ENCODE measurements around the gene ETS1. TPM values are rescaled to one million over a fixed set of nuclear protein-coding genes. Genes with fewer than 3 reads are reported as not detected.
A peak's percentile ranks its signal among the peaks of the same experiment; 100 is the strongest.

The ETS1 gene
- total and polyA plus RNA-seq, 2 experiments from 2014 or later, result 25.6 to 52.6 TPM

DNA sequence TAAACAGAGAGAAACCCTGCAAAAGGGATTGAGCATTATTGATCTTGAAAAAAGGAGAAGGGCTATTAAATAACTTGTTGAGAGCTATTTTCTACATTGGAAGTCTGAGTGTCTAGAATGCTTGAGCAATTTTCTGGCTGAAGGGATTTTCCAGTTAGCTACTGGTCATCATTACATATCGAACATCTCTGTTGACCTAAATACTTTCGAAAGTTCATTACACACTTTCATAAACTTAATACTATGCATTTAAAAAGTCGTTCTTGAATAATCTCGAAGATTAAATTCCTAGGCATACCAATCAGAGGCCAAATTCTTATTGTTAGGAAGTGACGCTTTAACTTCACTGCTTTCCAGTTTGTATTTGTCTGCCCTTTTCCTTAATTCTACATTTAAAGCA, 13.7 kb downstream of the ETS1 start:
- Mint-ChIP-seq H3K27ac (no peak overlapping the region), H3K36me3 (ENCODE audit: low read depth) (peaks cover 4% of the 10 kb centered on the region; the same call in 2 of the 3 replicates), H3K27me3 (ENCODE audit: insufficient read depth, low read depth, poor library complexity) (peaks cover 2% of the 10 kb centered on the region), H3K4me3 (no peak overlapping the region), H3K9me3 (no peaks in the 10 kb centered on the region), H3K4me1 (peaks cover 55% of the 10 kb centered on the region)
- H3K4me2 ChIP-seq, result 0 out of 2 replicates have a peak overlapping the region, but pooled peaks have one; percentile 40
- H3K27ac ChIP-seq (ENCODE audit: low read depth), result peak overlapping the region; percentile 87
- no peak overlapping the region for H3K4me3 ChIP-seq
- no peaks in the 10 kb centered on the region for H3K36me3 ChIP-seq (ENCODE audit: insufficient read depth)
- no peak for ATAC-seq
- no peak for DNase-seq (ENCODE audit: low spot score)
- no peaks in the 10 kb centered on the region for H3K27me3 ChIP-seq (ENCODE audit: insufficient read depth)
- peaks cover 48% of the 10 kb centered on the region for H3K4me1 ChIP-seq (ENCODE audit: insufficient read depth)
- H3K79me2 ChIP-seq (replicated peaks; ENCODE audit: insufficient read depth), result peaks cover 68% of the 10 kb centered on the region
- no peaks in the 10 kb centered on the region for H4K20me1 ChIP-seq (replicated peaks; ENCODE audit: insufficient read depth)
- H3F3A ChIP-seq (replicated peaks; ENCODE audit: low read depth), result no peaks in the 10 kb centered on the region
- no peaks in the 10 kb centered on the region for H3K9me2 ChIP-seq (ENCODE audit: insufficient read depth)
- no peak for TF ChIP-seq JUNB (IDR thresholded peaks at IDR 0.05; ENCODE audit: unreplicated experiment)
- no peak for TF ChIP-seq CREB1 (CRISPR knock-in tag; IDR thresholded peaks at IDR 0.05; ENCODE audit: low read depth)
- TF ChIP-seq ZNF114 (CRISPR knock-in tag; IDR thresholded peaks at IDR 0.05), result no peak
- TF ChIP-seq, protein P1, sequence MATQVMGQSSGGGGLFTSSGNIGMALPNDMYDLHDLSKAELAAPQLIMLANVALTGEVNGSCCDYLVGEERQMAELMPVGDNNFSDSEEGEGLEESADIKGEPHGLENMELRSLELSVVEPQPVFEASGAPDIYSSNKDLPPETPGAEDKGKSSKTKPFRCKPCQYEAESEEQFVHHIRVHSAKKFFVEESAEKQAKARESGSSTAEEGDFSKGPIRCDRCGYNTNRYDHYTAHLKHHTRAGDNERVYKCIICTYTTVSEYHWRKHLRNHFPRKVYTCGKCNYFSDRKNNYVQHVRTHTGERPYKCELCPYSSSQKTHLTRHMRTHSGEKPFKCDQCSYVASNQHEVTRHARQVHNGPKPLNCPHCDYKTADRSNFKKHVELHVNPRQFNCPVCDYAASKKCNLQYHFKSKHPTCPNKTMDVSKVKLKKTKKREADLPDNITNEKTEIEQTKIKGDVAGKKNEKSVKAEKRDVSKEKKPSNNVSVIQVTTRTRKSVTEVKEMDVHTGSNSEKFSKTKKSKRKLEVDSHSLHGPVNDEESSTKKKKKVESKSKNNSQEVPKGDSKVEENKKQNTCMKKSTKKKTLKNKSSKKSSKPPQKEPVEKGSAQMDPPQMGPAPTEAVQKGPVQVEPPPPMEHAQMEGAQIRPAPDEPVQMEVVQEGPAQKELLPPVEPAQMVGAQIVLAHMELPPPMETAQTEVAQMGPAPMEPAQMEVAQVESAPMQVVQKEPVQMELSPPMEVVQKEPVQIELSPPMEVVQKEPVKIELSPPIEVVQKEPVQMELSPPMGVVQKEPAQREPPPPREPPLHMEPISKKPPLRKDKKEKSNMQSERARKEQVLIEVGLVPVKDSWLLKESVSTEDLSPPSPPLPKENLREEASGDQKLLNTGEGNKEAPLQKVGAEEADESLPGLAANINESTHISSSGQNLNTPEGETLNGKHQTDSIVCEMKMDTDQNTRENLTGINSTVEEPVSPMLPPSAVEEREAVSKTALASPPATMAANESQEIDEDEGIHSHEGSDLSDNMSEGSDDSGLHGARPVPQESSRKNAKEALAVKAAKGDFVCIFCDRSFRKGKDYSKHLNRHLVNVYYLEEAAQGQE (IDR thresholded peaks at IDR 0.05; ENCODE audit: unreplicated experiment), result no peak
- no peak for TF ChIP-seq ZNF331 (CRISPR knock-in tag; IDR thresholded peaks at IDR 0.05; ENCODE audit: low read depth)
- TF ChIP-seq, protein P2, sequence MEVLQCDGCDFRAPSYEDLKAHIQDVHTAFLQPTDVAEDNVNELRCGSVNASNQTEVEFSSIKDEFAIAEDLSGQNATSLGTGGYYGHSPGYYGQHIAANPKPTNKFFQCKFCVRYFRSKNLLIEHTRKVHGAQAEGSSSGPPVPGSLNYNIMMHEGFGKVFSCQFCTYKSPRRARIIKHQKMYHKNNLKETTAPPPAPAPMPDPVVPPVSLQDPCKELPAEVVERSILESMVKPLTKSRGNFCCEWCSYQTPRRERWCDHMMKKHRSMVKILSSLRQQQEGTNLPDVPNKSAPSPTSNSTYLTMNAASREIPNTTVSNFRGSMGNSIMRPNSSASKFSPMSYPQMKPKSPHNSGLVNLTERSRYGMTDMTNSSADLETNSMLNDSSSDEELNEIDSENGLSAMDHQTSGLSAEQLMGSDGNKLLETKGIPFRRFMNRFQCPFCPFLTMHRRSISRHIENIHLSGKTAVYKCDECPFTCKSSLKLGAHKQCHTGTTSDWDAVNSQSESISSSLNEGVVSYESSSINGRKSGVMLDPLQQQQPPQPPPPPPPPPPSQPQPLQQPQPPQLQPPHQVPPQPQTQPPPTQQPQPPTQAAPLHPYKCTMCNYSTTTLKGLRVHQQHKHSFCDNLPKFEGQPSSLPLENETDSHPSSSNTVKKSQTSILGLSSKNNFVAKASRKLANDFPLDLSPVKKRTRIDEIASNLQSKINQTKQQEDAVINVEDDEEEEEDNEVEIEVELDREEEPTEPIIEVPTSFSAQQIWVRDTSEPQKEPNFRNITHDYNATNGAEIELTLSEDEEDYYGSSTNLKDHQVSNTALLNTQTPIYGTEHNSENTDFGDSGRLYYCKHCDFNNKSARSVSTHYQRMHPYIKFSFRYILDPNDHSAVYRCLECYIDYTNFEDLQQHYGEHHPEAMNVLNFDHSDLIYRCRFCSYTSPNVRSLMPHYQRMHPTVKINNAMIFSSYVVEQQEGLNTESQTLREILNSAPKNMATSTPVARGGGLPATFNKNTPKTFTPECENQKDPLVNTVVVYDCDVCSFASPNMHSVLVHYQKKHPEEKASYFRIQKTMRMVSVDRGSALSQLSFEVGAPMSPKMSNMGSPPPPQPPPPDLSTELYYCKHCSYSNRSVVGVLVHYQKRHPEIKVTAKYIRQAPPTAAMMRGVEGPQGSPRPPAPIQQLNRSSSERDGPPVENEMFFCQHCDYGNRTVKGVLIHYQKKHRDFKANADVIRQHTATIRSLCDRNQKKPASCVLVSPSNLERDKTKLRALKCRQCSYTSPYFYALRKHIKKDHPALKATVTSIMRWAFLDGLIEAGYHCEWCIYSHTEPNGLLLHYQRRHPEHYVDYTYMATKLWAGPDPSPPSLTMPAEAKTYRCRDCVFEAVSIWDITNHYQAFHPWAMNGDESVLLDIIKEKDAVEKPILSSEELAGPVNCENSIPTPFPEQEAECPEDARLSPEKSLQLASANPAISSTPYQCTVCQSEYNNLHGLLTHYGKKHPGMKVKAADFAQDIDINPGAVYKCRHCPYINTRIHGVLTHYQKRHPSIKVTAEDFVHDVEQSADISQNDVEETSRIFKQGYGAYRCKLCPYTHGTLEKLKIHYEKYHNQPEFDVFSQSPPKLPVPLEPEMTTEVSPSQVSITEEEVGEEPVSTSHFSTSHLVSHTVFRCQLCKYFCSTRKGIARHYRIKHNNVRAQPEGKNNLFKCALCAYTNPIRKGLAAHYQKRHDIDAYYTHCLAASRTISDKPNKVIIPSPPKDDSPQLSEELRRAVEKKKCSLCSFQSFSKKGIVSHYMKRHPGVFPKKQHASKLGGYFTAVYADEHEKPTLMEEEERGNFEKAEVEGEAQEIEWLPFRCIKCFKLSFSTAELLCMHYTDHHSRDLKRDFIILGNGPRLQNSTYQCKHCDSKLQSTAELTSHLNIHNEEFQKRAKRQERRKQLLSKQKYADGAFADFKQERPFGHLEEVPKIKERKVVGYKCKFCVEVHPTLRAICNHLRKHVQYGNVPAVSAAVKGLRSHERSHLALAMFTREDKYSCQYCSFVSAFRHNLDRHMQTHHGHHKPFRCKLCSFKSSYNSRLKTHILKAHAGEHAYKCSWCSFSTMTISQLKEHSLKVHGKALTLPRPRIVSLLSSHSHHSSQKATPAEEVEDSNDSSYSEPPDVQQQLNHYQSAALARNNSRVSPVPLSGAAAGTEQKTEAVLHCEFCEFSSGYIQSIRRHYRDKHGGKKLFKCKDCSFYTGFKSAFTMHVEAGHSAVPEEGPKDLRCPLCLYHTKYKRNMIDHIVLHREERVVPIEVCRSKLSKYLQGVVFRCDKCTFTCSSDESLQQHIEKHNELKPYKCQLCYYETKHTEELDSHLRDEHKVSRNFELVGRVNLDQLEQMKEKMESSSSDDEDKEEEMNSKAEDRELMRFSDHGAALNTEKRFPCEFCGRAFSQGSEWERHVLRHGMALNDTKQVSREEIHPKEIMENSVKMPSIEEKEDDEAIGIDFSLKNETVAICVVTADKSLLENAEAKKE (CRISPR knock-in tag; IDR thresholded peaks at IDR 0.05), result no peak
- no peak for TF ChIP-seq EZH2 (IDR thresholded peaks at IDR 0.05; ENCODE audit: low read depth, unreplicated experiment)
- no peak for TF ChIP-seq EZH2phosphoT487 (IDR thresholded peaks at IDR 0.05; ENCODE audit: unreplicated experiment)
- TF ChIP-seq NANOG (IDR thresholded peaks at IDR 0.05; ENCODE audit: borderline replicate concordance), result no peak
- TF ChIP-seq POLR2AphosphoS5 (IDR thresholded peaks at IDR 0.05; ENCODE audit: low read depth), result no peak
- TF ChIP-seq, protein P3, sequence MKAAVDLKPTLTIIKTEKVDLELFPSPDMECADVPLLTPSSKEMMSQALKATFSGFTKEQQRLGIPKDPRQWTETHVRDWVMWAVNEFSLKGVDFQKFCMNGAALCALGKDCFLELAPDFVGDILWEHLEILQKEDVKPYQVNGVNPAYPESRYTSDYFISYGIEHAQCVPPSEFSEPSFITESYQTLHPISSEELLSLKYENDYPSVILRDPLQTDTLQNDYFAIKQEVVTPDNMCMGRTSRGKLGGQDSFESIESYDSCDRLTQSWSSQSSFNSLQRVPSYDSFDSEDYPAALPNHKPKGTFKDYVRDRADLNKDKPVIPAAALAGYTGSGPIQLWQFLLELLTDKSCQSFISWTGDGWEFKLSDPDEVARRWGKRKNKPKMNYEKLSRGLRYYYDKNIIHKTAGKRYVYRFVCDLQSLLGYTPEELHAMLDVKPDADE (IDR thresholded peaks at IDR 0.05), result no peak
- TF ChIP-seq, protein P4, sequence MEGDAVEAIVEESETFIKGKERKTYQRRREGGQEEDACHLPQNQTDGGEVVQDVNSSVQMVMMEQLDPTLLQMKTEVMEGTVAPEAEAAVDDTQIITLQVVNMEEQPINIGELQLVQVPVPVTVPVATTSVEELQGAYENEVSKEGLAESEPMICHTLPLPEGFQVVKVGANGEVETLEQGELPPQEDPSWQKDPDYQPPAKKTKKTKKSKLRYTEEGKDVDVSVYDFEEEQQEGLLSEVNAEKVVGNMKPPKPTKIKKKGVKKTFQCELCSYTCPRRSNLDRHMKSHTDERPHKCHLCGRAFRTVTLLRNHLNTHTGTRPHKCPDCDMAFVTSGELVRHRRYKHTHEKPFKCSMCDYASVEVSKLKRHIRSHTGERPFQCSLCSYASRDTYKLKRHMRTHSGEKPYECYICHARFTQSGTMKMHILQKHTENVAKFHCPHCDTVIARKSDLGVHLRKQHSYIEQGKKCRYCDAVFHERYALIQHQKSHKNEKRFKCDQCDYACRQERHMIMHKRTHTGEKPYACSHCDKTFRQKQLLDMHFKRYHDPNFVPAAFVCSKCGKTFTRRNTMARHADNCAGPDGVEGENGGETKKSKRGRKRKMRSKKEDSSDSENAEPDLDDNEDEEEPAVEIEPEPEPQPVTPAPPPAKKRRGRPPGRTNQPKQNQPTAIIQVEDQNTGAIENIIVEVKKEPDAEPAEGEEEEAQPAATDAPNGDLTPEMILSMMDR (conservative IDR thresholded peaks at IDR 0.05; ENCODE audit: low read depth in 2 of 2), result no peak
- no peak for TF ChIP-seq STAT1 (IDR thresholded peaks at IDR 0.05; ENCODE audit: unreplicated experiment)
- no peak overlapping the region for H2AFZ ChIP-seq
